ENCODE results near the gene CHRNA7.

GRCh38 chr15:32132859-32133258 is 102.5 kb downstream of the CHRNA7 start:
- TF ChIP-seq CTCF (IDR thresholded peaks at IDR 0.05) (no peak), POLR2A (IDR thresholded peaks at IDR 0.05) (no peak)
